ENCODE data around the gene GMIP.

The GMIP gene

DNA sequence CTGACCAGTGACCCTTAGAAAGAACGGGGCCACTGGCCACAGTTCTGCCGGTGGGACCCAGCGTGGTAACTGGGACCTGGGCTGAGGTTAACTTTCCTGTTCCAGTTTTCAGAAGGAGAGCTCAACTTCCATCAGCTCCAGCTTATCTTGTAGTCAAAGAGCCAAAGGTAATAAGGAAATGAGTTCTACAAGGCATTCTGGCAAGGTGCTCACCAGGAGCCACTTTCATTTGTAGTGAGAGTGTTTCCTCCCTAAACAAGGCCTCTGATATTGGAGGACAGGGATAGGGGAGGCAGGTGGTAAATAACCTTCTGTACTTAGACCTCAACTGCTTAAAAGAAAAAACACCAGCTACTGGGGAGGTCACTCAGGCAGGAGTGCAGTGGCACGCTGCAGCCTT lies 63.0 kb downstream of the GMIP start:
- peaks cover 16 to 21% of the 10 kb centered on the region in 2 donors for H3K4me1 Mint-ChIP-seq (ENCODE audit: low read depth in 2 of 2)
- H3K27ac Mint-ChIP-seq, result peak overlapping the region in 1 of 2 donors; percentile 73
- DNase-seq, result no peak
- peaks cover 43% of the 10 kb centered on the region for H3K36me3 Mint-ChIP-seq (ENCODE audit: insufficient read depth)
- no peak overlapping the region for H3K4me3 Mint-ChIP-seq
- ATAC-seq (replicated peaks), result no peak
- H3K27me3 Mint-ChIP-seq, result no peaks in the 10 kb centered on the region
- H3K9me3 Mint-ChIP-seq, result no peaks in the 10 kb centered on the region

DNA sequence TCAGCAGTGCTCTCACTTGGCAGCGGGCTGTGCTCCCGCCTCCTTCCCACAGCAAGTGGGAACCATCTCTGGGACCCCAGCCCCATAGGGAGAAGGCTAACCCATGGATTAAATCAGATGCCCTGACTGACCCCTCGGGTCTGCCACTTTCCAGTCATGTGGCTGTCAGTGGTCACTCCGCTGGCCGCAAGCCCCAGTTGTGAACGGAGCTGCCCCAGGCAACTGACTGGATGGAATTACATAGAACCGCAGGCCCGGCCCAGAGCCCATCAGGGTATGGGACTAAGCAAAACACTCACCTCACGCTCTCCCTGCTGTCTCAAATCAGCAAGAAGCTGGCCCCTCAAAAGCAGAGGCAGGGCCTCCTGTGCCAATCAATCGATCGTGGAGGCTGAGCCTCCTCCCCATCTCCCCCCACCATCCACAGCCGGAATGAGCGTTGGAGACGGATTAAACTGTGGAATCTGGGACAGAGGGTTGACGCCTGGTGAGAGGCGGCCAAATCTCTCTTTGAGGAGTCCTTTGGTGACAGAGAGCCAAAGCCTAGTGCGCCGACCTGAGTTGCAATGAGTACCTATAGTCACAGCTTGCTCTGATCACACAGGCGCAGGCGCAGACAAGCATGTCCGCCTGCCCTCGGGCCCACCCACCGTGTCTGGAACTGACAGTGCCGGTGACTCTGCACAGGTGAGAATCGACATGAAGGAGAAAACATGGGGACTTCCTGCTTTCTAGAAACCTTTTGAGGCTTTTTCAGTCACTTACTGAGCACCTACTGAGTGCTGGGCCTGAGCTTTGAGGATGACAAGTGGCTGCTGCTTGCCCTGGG lies 63.7 kb downstream of the GMIP start:
- no peak overlapping the region for H3K4me3 Mint-ChIP-seq
- no peaks in the 10 kb centered on the region for H3K9me3 Mint-ChIP-seq
- ATAC-seq (replicated peaks), result no peak
- peak overlapping the region in 1 of 2 donors; percentile 73 for H3K27ac Mint-ChIP-seq
- peaks cover 17 to 21% of the 10 kb centered on the region in 2 donors for H3K4me1 Mint-ChIP-seq (ENCODE audit: low read depth in 2 of 2)
- H3K36me3 Mint-ChIP-seq (ENCODE audit: insufficient read depth), result peaks cover 40% of the 10 kb centered on the region
- no peak for DNase-seq
- H3K27me3 Mint-ChIP-seq, result no peaks in the 10 kb centered on the region

Measured in effector memory CD8-positive, alpha-beta T cell (primary cell).